ENCODE measurements around the gene DCST2. TPM values are rescaled to one million over a fixed set of nuclear protein-coding genes. Genes with fewer than 3 reads are reported as not detected.

The DCST2 gene
- polyA plus RNA-seq, 3 donors: 2.6 TPM; not detected in 2

GRCh38 chr1:154971341-154971998, 62.1 kb downstream of the DCST2 start:
- H3K4me1 ChIP-seq (ENCODE audit: control insufficient read depth in 1 of 2, insufficient read depth in 2 of 2, low read length in 2 of 2): peaks cover 45 to 49% of the 10 kb centered on the region in 2 donors
- peak overlapping the region; percentile 71 for H3K4me2 ChIP-seq (replicated peaks; ENCODE audit: extremely low read depth, low read length, poor library complexity, severe bottlenecking)
- H3K36me3 ChIP-seq (replicated peaks in 1 of 2; ENCODE audit: control insufficient read depth in 1 of 2, insufficient read depth in 2 of 2, low read length in 2 of 2): peaks cover 26 to 37% of the 10 kb centered on the region in 2 donors
- Mint-ChIP-seq H3K27ac (peak overlapping the region in 6 of 7 donors; percentile 89 to 96 (median 94)), H3K36me3 (peaks cover 41 to 49% of the 10 kb centered on the region in 2 donors), H3K4me3 (peak overlapping the region; percentile 76 to 87), H3K9me3 (no peaks in the 10 kb centered on the region), H3K4me1 (peaks cover 34% of the 10 kb centered on the region), H3K27me3 (ENCODE audit: low read depth in 3 of 3) (peaks cover 0 to 4% (median 0%) of the 10 kb centered on the region in 3 donors)
- peak; percentile 57 to 80 (median 73) for DNase-seq
- TF ChIP-seq CTCF (IDR thresholded peaks at IDR 0.05): no peak
- H4K20me1 ChIP-seq (ENCODE audit: insufficient read depth, low read length): peaks cover 68% of the 10 kb centered on the region
- H3K27me3 ChIP-seq (ENCODE audit: control insufficient read depth in 2 of 2, insufficient read depth in 2 of 2, low read length in 2 of 2): no peaks in the 10 kb centered on the region
- H3K27ac ChIP-seq (ENCODE audit: low read depth in 1 of 2, low read length in 2 of 2): peak overlapping the region; percentile 67 to 82
- 60% methylated on average over 6 of the region's 10 CpGs for WGBS (ENCODE audit: insufficient coverage)
- H3K9me3 ChIP-seq (replicated peaks in 1 of 2; ENCODE audit: control insufficient read depth in 1 of 2, insufficient read depth in 1 of 2, low read length in 2 of 2): no peaks in the 10 kb centered on the region
- peak overlapping the region; percentile 45 for H3K9ac ChIP-seq (ENCODE audit: insufficient read depth, low read length, poor library complexity, severe bottlenecking)
- H3K79me2 ChIP-seq (ENCODE audit: insufficient read depth, low read length): peaks cover 76% of the 10 kb centered on the region
- H3K4me3 ChIP-seq (replicated peaks in 1 of 3; ENCODE audit: low read depth in 2 of 3, low read length in 3 of 3): peak overlapping the region in 1 of 3 experiments; percentile 60
- intact Hi-C loops (cut with micrococcal nuclease): loop anchor here (2.0 to 5.0 kb wide), 4 partner anchors 35 to 91 kb away; partner anchors contain the start of gene EFNA4 (in 1 of the 2)
- H2AFZ ChIP-seq (ENCODE audit: insufficient read depth, low read depth, low read length, poor library complexity, severe bottlenecking): no peak overlapping the region

GRCh38 chr1:154970631-154971340, 62.8 kb downstream of the DCST2 start, which contains the start of gene SHC1:
SHC1 (minus strand) TSS chr1:154970747; CDS start chr1:154970526, 221 bp downstream.
- Histone ChIP-seq H3K9me3 (replicated peaks in 1 of 2; ENCODE audit: control insufficient read depth in 1 of 2, insufficient read depth in 1 of 2, low read length in 2 of 2) (no peaks in the 10 kb centered on the region), H3K4me1 (ENCODE audit: control insufficient read depth in 1 of 2, insufficient read depth in 2 of 2, low read length in 2 of 2) (peaks cover 38 to 42% of the 10 kb centered on the region in 2 donors), H3K27ac (ENCODE audit: low read depth in 1 of 2, low read length in 2 of 2) (peak within 1 kb of the TSS; percentile 67 to 82), H3K4me2 (replicated peaks; ENCODE audit: extremely low read depth, low read length, poor library complexity, severe bottlenecking) (peak within 1 kb of the TSS; percentile 71), H2AFZ (ENCODE audit: insufficient read depth, low read depth, low read length, poor library complexity, severe bottlenecking) (peak within 1 kb of the TSS; percentile 16), H3K4me3 (replicated peaks in 1 of 3; ENCODE audit: low read depth in 2 of 3, low read length in 3 of 3) (peak within 1 kb of the TSS in 1 of 3 experiments; percentile 60), H4K20me1 (ENCODE audit: insufficient read depth, low read length) (peaks cover 75% of the 10 kb centered on the region), H3K36me3 (replicated peaks in 1 of 2; ENCODE audit: control insufficient read depth in 1 of 2, insufficient read depth in 2 of 2, low read length in 2 of 2) (peaks cover 32 to 44% of the 10 kb centered on the region in 2 donors), H3K9ac (ENCODE audit: insufficient read depth, low read length, poor library complexity, severe bottlenecking) (peak within 1 kb of the TSS; percentile 45), H3K79me2 (ENCODE audit: insufficient read depth, low read length) (peaks cover 69% of the 10 kb centered on the region), H3K27me3 (ENCODE audit: control insufficient read depth in 2 of 2, insufficient read depth in 2 of 2, low read length in 2 of 2) (no peaks in the 10 kb centered on the region)
- peaks cover 34% of the 10 kb centered on the region for H3K4me1 Mint-ChIP-seq
- H3K27ac Mint-ChIP-seq: peak within 1 kb of the TSS; percentile 8 to 96 (median 93)
- TF ChIP-seq CTCF (IDR thresholded peaks at IDR 0.05): no peak
- H3K9me3 Mint-ChIP-seq: no peaks in the 10 kb centered on the region
- H3K27me3 Mint-ChIP-seq (ENCODE audit: low read depth in 3 of 3): peaks cover 0 to 4% (median 0%) of the 10 kb centered on the region in 3 donors
- peaks cover 44 to 55% of the 10 kb centered on the region in 2 donors for H3K36me3 Mint-ChIP-seq
- H3K4me3 Mint-ChIP-seq: peak within 1 kb of the TSS; percentile 76 to 87
- peak; percentile 77 to 82 (median 78) for DNase-seq
- intact Hi-C loops (cut with micrococcal nuclease): loop anchor here (2.0 to 5.0 kb wide), 4 partner anchors 36 to 92 kb away; partner anchors contain the start of gene EFNA4 (in 1 of the 2)
- 33% methylated on average over 2 of the region's 15 CpGs for WGBS (ENCODE audit: insufficient coverage)
